ENCODE measurements around the gene CEACAM19. TPM values are rescaled to one million over a fixed set of nuclear protein-coding genes. Genes with fewer than 3 reads are reported as not detected.

CEACAM19 gene
- total and polyA plus RNA-seq, 2 donors (not counting 1 experiment from before 2014, with no cell fraction given) = 7.8 to 9.9 TPM

- no peaks in the 10 kb centered on the region for H3K36me3 ChIP-seq (ENCODE audit: control insufficient read depth, insufficient read depth, low read length)
- no peak overlapping the region for H3K4me3 ChIP-seq (replicated peaks in 1 of 4; ENCODE audit: control extremely low read depth in 1 of 4, insufficient read depth in 1 of 4, low read depth in 3 of 4, low read length in 4 of 4)
- H2AFZ ChIP-seq (ENCODE audit: low read length) = no peak overlapping the region
- DNase-seq (ENCODE audit: low read depth in 2 of 2) = no peak
- H4K20me1 ChIP-seq (ENCODE audit: control insufficient read depth, extremely low read depth, insufficient read depth, low read length) = no peaks in the 10 kb centered on the region
- H3K27me3 ChIP-seq (ENCODE audit: control insufficient read depth, insufficient read depth, low read length) = no peaks in the 10 kb centered on the region
- TF ChIP-seq CTCF (conservative IDR thresholded peaks at IDR 0.05 in 1 of 2, IDR thresholded peaks at IDR 0.05 in 1 of 2; ENCODE audit: low read depth in 1 of 2, low read length in 2 of 2) (no peak), EZH2 (IDR thresholded peaks at IDR 0.05; ENCODE audit: low read length, missing control alignments) (no peak)
- H3K27ac ChIP-seq (ENCODE audit: insufficient read depth, low read length) = no peak overlapping the region
- no peaks in the 10 kb centered on the region for H3K4me1 ChIP-seq (ENCODE audit: control insufficient read depth, extremely low read depth, insufficient read depth, low read length)
- no peak overlapping the region for H3K4me2 ChIP-seq (ENCODE audit: extremely low read depth, insufficient read depth, low read length)
- H3K79me2 ChIP-seq (ENCODE audit: control insufficient read depth, insufficient read depth, low read length) = no peaks in the 10 kb centered on the region
- no peak overlapping the region for H3K9ac ChIP-seq (ENCODE audit: insufficient read depth, low read length)
- H3K9me3 ChIP-seq (ENCODE audit: control insufficient read depth, insufficient read depth, low read depth, low read length) = no peaks in the 10 kb centered on the region
These were observed 39.2 kb downstream of the CEACAM19 start for GRCh38 chr19:44710483-44710882.

- Histone ChIP-seq H3K27me3 (ENCODE audit: control insufficient read depth, insufficient read depth, low read length) (no peaks in the 10 kb centered on the region), H3K4me2 (ENCODE audit: extremely low read depth, insufficient read depth, low read length) (no peak overlapping the region), H3K9me3 (ENCODE audit: control insufficient read depth, insufficient read depth, low read depth, low read length) (no peaks in the 10 kb centered on the region), H2AFZ (ENCODE audit: low read length) (no peak overlapping the region), H4K20me1 (ENCODE audit: control insufficient read depth, extremely low read depth, insufficient read depth, low read length) (no peaks in the 10 kb centered on the region), H3K9ac (ENCODE audit: insufficient read depth, low read length) (no peak overlapping the region), H3K36me3 (ENCODE audit: control insufficient read depth, insufficient read depth, low read length) (no peaks in the 10 kb centered on the region), H3K27ac (ENCODE audit: insufficient read depth, low read length) (no peak overlapping the region), H3K4me1 (ENCODE audit: control insufficient read depth, extremely low read depth, insufficient read depth, low read length) (no peaks in the 10 kb centered on the region), H3K79me2 (ENCODE audit: control insufficient read depth, insufficient read depth, low read length) (no peaks in the 10 kb centered on the region), H3K4me3 (replicated peaks in 1 of 4; ENCODE audit: control extremely low read depth in 1 of 4, insufficient read depth in 1 of 4, low read depth in 3 of 4, low read length in 4 of 4) (no peak overlapping the region)
- DNase-seq (ENCODE audit: low read depth in 2 of 2) = peak in 1 of 2 donors; percentile 15
- no peak for TF ChIP-seq CTCF (conservative IDR thresholded peaks at IDR 0.05 in 1 of 2, IDR thresholded peaks at IDR 0.05 in 1 of 2; ENCODE audit: low read depth in 1 of 2, low read length in 2 of 2)
- TF ChIP-seq EZH2 (IDR thresholded peaks at IDR 0.05; ENCODE audit: low read length, missing control alignments) = no peak
These were observed 41.7 kb downstream of the CEACAM19 start for GRCh38 chr19:44712864-44713515.

- Histone ChIP-seq H3K27ac (ENCODE audit: insufficient read depth, low read length) (no peak overlapping the region), H3K9me3 (ENCODE audit: control insufficient read depth, insufficient read depth, low read depth, low read length) (no peaks in the 10 kb centered on the region), H4K20me1 (ENCODE audit: control insufficient read depth, extremely low read depth, insufficient read depth, low read length) (no peaks in the 10 kb centered on the region), H2AFZ (ENCODE audit: low read length) (no peak overlapping the region), H3K36me3 (ENCODE audit: control insufficient read depth, insufficient read depth, low read length) (no peaks in the 10 kb centered on the region), H3K9ac (ENCODE audit: insufficient read depth, low read length) (no peak overlapping the region), H3K27me3 (ENCODE audit: control insufficient read depth, insufficient read depth, low read length) (no peaks in the 10 kb centered on the region), H3K4me1 (ENCODE audit: control insufficient read depth, extremely low read depth, insufficient read depth, low read length) (peaks cover 6% of the 10 kb centered on the region), H3K4me3 (replicated peaks in 1 of 4; ENCODE audit: control extremely low read depth in 1 of 4, insufficient read depth in 1 of 4, low read depth in 3 of 4, low read length in 4 of 4) (no peak overlapping the region), H3K4me2 (ENCODE audit: extremely low read depth, insufficient read depth, low read length) (no peak overlapping the region), H3K79me2 (ENCODE audit: control insufficient read depth, insufficient read depth, low read length) (no peaks in the 10 kb centered on the region)
- TF ChIP-seq CTCF (conservative IDR thresholded peaks at IDR 0.05 in 1 of 2, IDR thresholded peaks at IDR 0.05 in 1 of 2; ENCODE audit: low read depth in 1 of 2, low read length in 2 of 2) = no peak
- TF ChIP-seq EZH2 (IDR thresholded peaks at IDR 0.05; ENCODE audit: low read length, missing control alignments) = no peak
- no peak for DNase-seq (ENCODE audit: low read depth in 2 of 2)
These were observed 43.4 kb downstream of the CEACAM19 start for GRCh38 chr19:44714597-44715169.
